Adrenal gland (tissue), 12 donors: ENCODE data around the gene GNAI3. TPM values are rescaled to one million over a fixed set of nuclear protein-coding genes. Genes with fewer than 3 reads are reported as not detected.

ENCODE experiments used
- DNase-seq, 7 donors: peaks; one replicate each; pipeline ENCODE4 v3.0.0-alpha.2; 2019 to 2020
- H3K27ac ChIP-seq, 5 donors: fragments of 200-600 bp; sonication (generic) in 4 of 5; 1 replicate in 3 of 5; 2 replicates in 2 of 5; pipeline versions ENCODE4 v1.5.1 to v1.8.0; 2016 to 2020; ENCODE audit warnings: mild to moderate bottlenecking in 1 of 5
- H3K27me3 ChIP-seq: fragments of 200-600 bp; 2 replicates; pipeline ENCODE4 v1.8.0; 2021
- H3K36me3 ChIP-seq, 2 donors: fragments of 200-600 bp; replicated peaks in 1 of 2; 1 replicate in 1 of 2; 2 replicates in 1 of 2; pipeline versions ENCODE4 v1.5.1 to v1.8.0; 2018 to 2022
- H3K4me1 ChIP-seq, 2 donors: fragments of 200-600 bp; replicated peaks in 1 of 2; 1 replicate in 1 of 2; 2 replicates in 1 of 2; pipeline versions ENCODE4 v1.5.1 to v1.8.0; 2018 to 2021
- H3K4me3 ChIP-seq, 4 donors: fragments of 200-600 bp; sonication (generic) in 3 of 4; one replicate each; pipeline ENCODE4 v1.5.1; 2016 to 2018
- H3K9me3 ChIP-seq, 3 donors: fragments of 200-600 bp; sonication (generic) in 1 of 3; replicated peaks in 1 of 3; 1 replicate in 2 of 3; 2 replicates in 1 of 3; pipeline versions ENCODE4 v1.5.1 to v1.8.0; 2016 to 2021
- CTCF ChIP-seq, 6 experiments: fragments of 450-650 bp in 4 of 6; fragments of 200-600 bp in 2 of 6; sonication (generic) in 1 of 6; IDR thresholded peaks; 1 replicate in 5 of 6; 2 replicates in 1 of 6; pipeline versions ENCODE4 v1.5.1 to v1.8.0; 2016 to 2021; ENCODE audit warnings: antibody characterized with exemption in 6 of 6, mild to moderate bottlenecking in 2 of 6, moderate library complexity in 1 of 6
- POLR2A ChIP-seq, 2 donors: fragments of 450-650 bp; IDR thresholded peaks; one replicate each; pipeline ENCODE4 v1.6.1; 2017; ENCODE audit warnings: antibody characterized with exemption in 2 of 2, mild to moderate bottlenecking in 2 of 2, moderate library complexity in 1 of 2
- WGBS, 4 donors: extraction: QIAGEN DNeasy Blood & Tissue Kit in 2 of 4; methylation state at CpG; one replicate each; pipeline versions ENCODE4 v1.1.5 to v1.1.7; 2013 to 2017; 5-methylcytosine and 5-hydroxymethylcytosine counted together
- intact Hi-C, 2 donors: fragments of 100-400 bp; cut with DNase I; formaldehyde crosslinking; loops; one replicate each; pipeline versions ENCODE4 v1.14.1 to v1.15.0; 2022 to 2023
- polyA plus RNA-seq, 3 donors: library from polyadenylated mRNA; stranded (reverse); fragments of 200-250 nt in 2 of 3; fragments of 350-450 nt in 1 of 3; fragmentation: Illumina TruSeq in 1 of 3; extraction: RNeasy Lipid Tissue Mini Kit (QIAGEN cat#74804) in 1 of 3; gene quantifications; one replicate each; pipeline ENCODE4 v1.2.3, GENCODE V29; 2013 to 2014
- total RNA-seq, 9 donors: library from RNA; depleted of rRNA in 4 of 9; stranded (reverse); fragments of >200 nt in 4 of 9; fragments of 120-200 nt in 1 of 9; fragmentation: NEBNext Ultra II Directional in 1 of 9; extraction: Animal tissue kit (Norgen Biotek cat#: 25700) in 1 of 9; gene quantifications; one replicate each; pipeline versions ENCODE4 v1.1.0 to v1.2.4, GENCODE V29; 2013 to 2023
- donor health status: healthy with polysubstance abuse.
- donor health status: Bipolar disorder and iron deficiency.
- donor health status: DM: yes; HTN: yes; CAD: no.
- donor health status: DM: no; HTN: no; CAD: no.
- donor health status: DM: no; HTN: no; CAD: no.
- donor health status: DM: yes; HTN: yes; CAD: no.

GNAI3 gene
- total and polyA plus RNA-seq, 12 donors: 1.6 to 12.0 (median 5.6) TPM

GRCh38 chr1:109534307-109534858, 14.0 kb upstream of the GNAI3 start:
- Histone ChIP-seq H3K9me3 (no peaks in the 10 kb centered on the region), H3K27ac (peak overlapping the region in 1 of 5 donors; percentile 26), H3K4me1 (peaks cover 14 to 28% of the 10 kb centered on the region in 2 donors), H3K4me3 (no peak overlapping the region), H3K36me3 (no peaks in the 10 kb centered on the region), H3K27me3 (no peaks in the 10 kb centered on the region)
- TF ChIP-seq POLR2A (IDR thresholded peaks at IDR 0.05) (no peak), CTCF (IDR thresholded peaks at IDR 0.05) (no peak)
- no peak for DNase-seq
- intact Hi-C loops: loop anchor here (10.0 kb wide), 2 partner anchors 110 to 260 kb away; partner anchors contain the start of gene PSMA5 (in 1 of the 2)
- WGBS, 4 donors: 75 to 89% (median 83%) methylated on average over 1 of the region's 1 CpG

- intact Hi-C loops: loop anchor here (10.0 kb wide), 2 partner anchors 111 to 261 kb away; partner anchors contain the start of gene PSMA5 (in 1 of the 2)
- DNase-seq: no peak
- Histone ChIP-seq H3K4me3 (no peak overlapping the region), H3K36me3 (no peaks in the 10 kb centered on the region), H3K27me3 (no peaks in the 10 kb centered on the region), H3K9me3 (no peaks in the 10 kb centered on the region), H3K4me1 (peaks cover 14 to 26% of the 10 kb centered on the region in 2 donors), H3K27ac (peak overlapping the region in 1 of 5 donors; percentile 15)
- TF ChIP-seq POLR2A (IDR thresholded peaks at IDR 0.05): no peak
- no peak for TF ChIP-seq CTCF (IDR thresholded peaks at IDR 0.05)
- 74 to 87% (median 81%) methylated on average over 4 of the region's 4 CpGs for WGBS, 4 donors
These were observed 12.9 kb upstream of the GNAI3 start for GRCh38 chr1:109535481-109535880.

- Histone ChIP-seq H3K4me1 (peaks cover 14 to 21% of the 10 kb centered on the region in 2 donors), H3K36me3 (no peaks in the 10 kb centered on the region), H3K4me3 (no peak overlapping the region), H3K27me3 (no peaks in the 10 kb centered on the region), H3K9me3 (no peaks in the 10 kb centered on the region), H3K27ac (peak overlapping the region in 1 of 5 donors; percentile 15)
- DNase-seq: peak in 1 of 7 donors; percentile 74
- TF ChIP-seq CTCF (IDR thresholded peaks at IDR 0.05) (no peak), POLR2A (IDR thresholded peaks at IDR 0.05) (no peak)
- intact Hi-C loops: loop anchor here (10.0 kb wide), 2 partner anchors 111 to 261 kb away; partner anchors contain the start of gene PSMA5 (in 1 of the 2)
- WGBS, 4 donors: 65 to 87% (median 73%) methylated on average over 2 to 5 of the region's 5 CpGs
These were observed 12.4 kb upstream of the GNAI3 start for GRCh38 chr1:109535971-109536491.

GRCh38 chr1:109537450-109538178, 10.8 kb upstream of the GNAI3 start:
- intact Hi-C loops: loop anchor here (10.0 kb wide), 2 partner anchors 113 to 263 kb away; partner anchors contain the start of gene PSMA5 (in 1 of the 2)
- Histone ChIP-seq H3K27ac (peak overlapping the region in 1 of 5 donors; percentile 17), H3K4me3 (no peak overlapping the region), H3K9me3 (no peaks in the 10 kb centered on the region), H3K36me3 (no peaks in the 10 kb centered on the region), H3K27me3 (no peaks in the 10 kb centered on the region), H3K4me1 (peaks cover 3 to 8% of the 10 kb centered on the region in 2 donors)
- TF ChIP-seq CTCF (IDR thresholded peaks at IDR 0.05): no peak
- TF ChIP-seq POLR2A (IDR thresholded peaks at IDR 0.05): no peak
- WGBS, 4 donors: 71 to 85% (median 72%) methylated on average over 8 to 9 of the region's 9 CpGs
- DNase-seq: peak in 2 of 7 donors; percentile 50 to 52
